C4-2B (cell line): ENCODE results near the gene ZC2HC1C.

ENCODE experiments used
- CTCF ChIP-seq: fragments of 450-650 bp; conservative IDR thresholded peaks from 2 replicates; pipeline ENCODE4 v1.5.1; 2017; ENCODE audit warnings: mild to moderate bottlenecking
- ZFX ChIP-seq: fragments of 450-650 bp; IDR thresholded peaks from 2 replicates; pipeline ENCODE4 v1.6.1; 2017

GRCh38 chr14:75127903-75128595 lies 58.6 kb downstream of the ZC2HC1C start:
- TF ChIP-seq CTCF = no peak
- no peak for TF ChIP-seq ZFX
